IPS-18c (cell line): Measurements from ENCODE around the gene MYEOV.

Source experiments
- H3K4me3 ChIP-seq: 2 replicates; pipeline ENCODE4 v1.7.0; 2013; ENCODE audit warnings: low read depth, mild to moderate bottlenecking, low read length, moderate library complexity; ENCODE audit not compliant: insufficient read depth
- H3K9me3 ChIP-seq: one replicate; pipeline ENCODE4 v1.6.1; 2013; ENCODE audit warnings: mild to moderate bottlenecking, low read length, moderate library complexity; ENCODE audit not compliant: control insufficient read depth, insufficient read depth

The MYEOV gene

DNA sequence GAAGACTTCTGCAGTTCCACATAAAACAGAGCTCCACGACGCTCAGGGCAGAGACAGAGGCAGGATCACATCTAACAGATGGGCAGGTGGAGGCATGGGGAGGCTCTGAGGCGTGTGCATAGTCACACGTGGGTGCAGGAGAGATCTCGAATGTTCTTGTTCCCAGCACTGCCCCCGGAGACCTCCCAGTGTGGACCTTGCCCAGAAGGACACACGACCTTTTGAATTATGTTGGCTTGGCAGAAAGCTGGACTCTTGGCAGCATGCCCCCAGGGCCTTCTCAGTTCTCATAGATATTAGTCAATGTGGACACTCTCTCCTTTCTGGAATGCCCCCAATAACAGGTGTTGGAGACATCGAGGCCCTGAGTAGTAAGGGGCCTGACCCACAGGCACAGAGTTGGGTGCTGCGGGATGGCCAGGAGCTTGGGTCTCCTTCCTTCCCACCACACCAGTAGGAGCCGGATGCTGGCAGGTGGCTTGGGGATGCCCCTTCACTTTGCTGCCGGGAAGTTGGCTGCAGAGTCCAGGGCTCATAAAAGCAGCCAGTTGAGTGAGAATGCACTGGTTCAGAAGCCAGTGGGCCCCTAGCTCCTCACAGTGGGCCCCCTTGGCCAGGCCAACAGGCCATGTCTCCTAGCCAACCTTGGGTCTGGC lies 12.1 kb downstream of the MYEOV start:
- no peak overlapping the region for H3K4me3 ChIP-seq
- H3K9me3 ChIP-seq = no peaks in the 10 kb centered on the region

DNA sequence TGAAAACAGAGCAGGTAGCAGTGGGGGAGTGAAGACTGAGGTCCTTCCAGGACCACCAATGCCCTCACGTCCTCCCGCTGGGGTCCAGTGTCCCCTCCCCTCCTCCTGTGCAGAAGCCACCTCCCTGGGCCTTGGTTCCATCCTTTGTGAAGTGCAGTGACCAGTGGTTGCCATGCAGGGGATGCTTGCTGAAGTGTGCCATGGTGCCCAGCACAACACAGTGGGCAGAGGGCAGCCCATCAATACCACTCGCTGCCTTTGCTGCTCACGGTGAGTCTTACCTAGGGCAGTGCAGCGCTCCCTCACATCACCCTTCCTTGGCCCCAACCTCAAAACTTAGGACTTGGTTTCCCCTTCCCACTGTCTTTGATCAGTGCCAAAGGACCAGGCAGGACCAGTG lies 12.9 kb downstream of the MYEOV start:
- Histone ChIP-seq H3K9me3 (no peaks in the 10 kb centered on the region), H3K4me3 (no peak overlapping the region)

DNA sequence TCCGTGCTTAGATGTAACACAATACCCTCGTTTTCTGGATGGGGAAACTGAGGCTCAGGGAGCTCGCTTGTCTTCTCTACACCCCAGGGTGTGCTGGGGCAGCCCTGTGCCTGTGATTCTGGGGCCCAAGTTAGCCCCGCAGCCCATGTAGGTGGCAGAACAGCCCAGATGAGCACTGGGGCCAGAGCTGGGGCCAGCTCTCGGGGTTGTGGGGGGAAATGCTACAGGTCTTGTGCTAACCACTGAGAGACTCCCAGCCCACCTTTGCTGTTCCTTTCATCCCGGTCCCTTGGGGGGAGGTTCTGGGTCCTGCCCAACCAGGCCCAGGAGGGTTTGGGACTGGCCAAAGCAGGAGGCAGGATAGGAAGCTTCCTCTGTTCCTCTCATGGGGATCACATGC lies 13.5 kb downstream of the MYEOV start:
- no peak overlapping the region for H3K4me3 ChIP-seq

GRCh38 chr11:69307871-69308431 lies 14.0 kb downstream of the MYEOV start:
- no peak overlapping the region for H3K4me3 ChIP-seq
- H3K9me3 ChIP-seq = no peaks in the 10 kb centered on the region

More for the DNA sequence above, 13.5 kb downstream of the MYEOV start:
- no peaks in the 10 kb centered on the region for H3K9me3 ChIP-seq

DNA sequence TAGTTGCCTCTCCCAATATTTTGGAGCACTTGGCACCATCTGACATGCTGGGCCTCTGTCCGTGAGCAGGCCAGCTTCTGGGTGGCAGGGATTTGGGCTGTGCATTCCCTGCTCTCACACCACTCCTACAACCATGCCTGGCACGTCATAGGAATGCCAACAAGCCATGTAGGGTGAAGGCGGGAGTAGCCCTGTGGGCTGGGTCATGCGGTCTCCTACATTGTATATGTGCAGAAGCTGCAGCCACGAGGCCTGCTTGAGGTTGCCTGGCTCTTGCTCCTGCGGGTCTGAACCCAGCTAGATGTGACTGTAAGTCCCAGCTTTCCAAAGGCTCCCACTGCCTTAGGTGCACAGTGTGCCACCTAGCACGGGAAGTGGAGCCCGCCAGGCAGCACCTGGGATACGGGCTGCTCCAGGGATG lies 14.5 kb downstream of the MYEOV start:
- no peak overlapping the region for H3K4me3 ChIP-seq
- H3K9me3 ChIP-seq = no peaks in the 10 kb centered on the region

- H3K4me3 ChIP-seq = no peak overlapping the region
- no peaks in the 10 kb centered on the region for H3K9me3 ChIP-seq
These were observed 15.1 kb downstream of the MYEOV start for GRCh38 chr11:69308936-69309615.

- no peaks in the 10 kb centered on the region for H3K9me3 ChIP-seq
- H3K4me3 ChIP-seq = no peak overlapping the region
These were observed 15.8 kb downstream of the MYEOV start for GRCh38 chr11:69309631-69310280.

DNA sequence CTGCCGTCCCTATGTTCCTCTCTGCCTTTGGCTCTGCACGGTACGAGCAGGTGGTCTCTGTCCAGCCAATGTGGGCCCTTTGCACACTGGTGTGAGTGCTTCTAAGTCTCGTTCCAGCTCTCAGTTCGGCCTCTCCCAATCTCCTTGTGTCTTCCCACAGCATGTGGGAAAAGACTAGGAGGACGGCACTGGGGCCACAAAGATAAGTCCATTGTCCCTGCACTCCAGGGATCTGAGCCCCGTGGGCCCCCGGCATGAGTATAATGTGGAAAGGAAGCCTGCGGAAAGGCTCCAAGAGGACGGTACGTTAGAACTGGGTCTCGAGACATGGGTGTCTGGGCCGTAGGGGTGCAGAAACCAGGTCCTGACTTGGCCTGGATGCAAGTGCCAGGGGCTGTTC lies 16.4 kb downstream of the MYEOV start:
- no peak overlapping the region for H3K4me3 ChIP-seq
- no peaks in the 10 kb centered on the region for H3K9me3 ChIP-seq

DNA sequence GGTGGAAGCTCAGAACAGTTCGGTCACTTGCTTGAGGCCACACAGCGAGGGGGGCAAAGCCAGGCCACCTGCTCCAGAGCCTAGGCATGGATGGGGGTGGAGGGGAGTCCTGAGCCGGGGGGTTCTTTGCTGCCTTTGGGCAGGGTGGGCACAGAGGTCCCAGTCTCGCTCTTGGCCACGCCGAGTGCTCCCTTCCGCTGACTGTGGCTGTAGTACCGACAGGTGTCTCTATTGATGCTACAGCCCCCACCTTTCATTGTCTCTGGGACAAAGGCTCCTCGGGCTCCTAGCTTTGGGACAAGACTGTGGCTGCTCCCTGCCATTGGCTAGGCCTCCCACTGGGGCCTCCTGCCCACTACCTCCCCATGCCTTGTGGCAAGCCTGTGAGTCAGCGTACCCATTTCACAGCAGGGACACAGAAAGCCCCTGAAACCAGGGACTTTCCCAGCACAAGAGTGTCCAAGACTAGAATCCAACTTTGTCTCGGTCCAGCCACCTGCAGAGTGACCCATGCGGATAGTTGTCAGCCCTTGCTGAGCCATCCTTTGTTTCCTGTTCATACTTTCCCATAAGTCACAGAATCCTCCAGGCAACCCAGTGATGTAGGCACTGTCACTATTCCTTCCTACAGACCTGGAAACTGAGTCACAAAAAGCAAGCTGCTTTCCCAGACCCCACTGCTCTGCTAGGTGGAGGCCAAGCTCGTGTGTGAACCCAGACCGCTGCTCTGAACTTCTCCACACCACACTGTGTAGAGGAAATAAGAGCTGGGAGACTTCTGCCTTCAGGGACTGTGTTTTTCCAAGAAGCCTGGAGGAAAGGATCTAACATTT lies 17.2 kb downstream of the MYEOV start:
- Histone ChIP-seq H3K4me3 (no peak overlapping the region), H3K9me3 (no peaks in the 10 kb centered on the region)

DNA sequence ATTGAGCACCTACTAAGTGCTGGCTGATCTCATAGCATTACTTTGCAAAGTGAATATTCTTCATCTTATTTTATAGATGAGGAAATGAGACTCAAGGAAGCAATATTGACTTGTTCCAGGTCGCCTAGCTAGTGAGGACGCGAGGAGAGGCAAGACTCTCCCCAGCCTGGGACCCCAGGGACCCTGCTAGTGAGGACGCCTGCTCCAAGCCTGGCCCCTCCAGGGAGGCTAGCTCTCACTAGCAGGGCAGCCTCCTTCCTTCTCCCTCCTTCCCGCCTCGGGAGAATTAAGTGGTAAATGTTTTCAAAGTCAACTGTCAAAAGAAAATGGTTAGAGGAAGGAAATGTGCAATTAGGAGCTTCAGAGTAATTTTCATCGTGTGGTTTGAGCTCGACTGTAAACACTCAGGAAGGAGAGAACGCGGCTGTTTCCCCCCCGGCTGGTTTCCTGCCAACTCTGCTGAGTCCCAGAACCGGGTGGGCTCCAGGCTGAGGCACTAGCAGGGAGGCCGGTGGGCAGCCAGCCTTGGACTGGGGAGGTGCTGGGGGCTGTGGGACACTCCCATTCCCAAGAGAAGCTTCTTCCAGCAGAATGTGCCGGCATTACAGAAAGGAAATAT lies 17.9 kb downstream of the MYEOV start:
- H3K9me3 ChIP-seq = no peaks in the 10 kb centered on the region
- H3K4me3 ChIP-seq = no peak overlapping the region

GRCh38 chr11:69312453-69313404 lies 18.8 kb downstream of the MYEOV start:
- H3K4me3 ChIP-seq = no peak overlapping the region
- no peaks in the 10 kb centered on the region for H3K9me3 ChIP-seq

DNA sequence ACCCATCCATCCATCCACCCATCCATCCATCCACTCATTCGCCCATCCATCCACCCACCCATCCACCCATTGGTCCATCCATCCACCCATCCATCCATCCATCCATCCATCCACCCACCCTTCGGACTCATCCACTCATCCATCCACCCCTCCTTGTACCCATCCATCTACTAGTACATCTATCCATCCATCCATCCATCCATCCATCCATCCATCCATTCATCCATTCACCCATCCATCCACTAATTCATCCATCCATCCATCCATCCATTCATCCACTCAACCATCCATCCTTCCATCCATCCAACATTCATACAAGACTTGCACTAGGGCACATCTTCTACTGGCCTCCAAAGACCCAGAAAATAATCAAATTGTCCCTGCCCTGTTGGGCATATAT lies 20.0 kb downstream of the MYEOV start:
- H3K9me3 ChIP-seq = no peaks in the 10 kb centered on the region
- no peak overlapping the region for H3K4me3 ChIP-seq

GRCh38 chr11:69314555-69314954 lies 20.6 kb downstream of the MYEOV start:
- Histone ChIP-seq H3K4me3 (no peak overlapping the region), H3K9me3 (no peaks in the 10 kb centered on the region)

GRCh38 chr11:69316956-69317355 lies 23.0 kb downstream of the MYEOV start:
- H3K4me3 ChIP-seq = no peak overlapping the region
- no peaks in the 10 kb centered on the region for H3K9me3 ChIP-seq

GRCh38 chr11:69317401-69318092 lies 23.6 kb downstream of the MYEOV start:
- no peak overlapping the region for H3K4me3 ChIP-seq
- H3K9me3 ChIP-seq = no peaks in the 10 kb centered on the region

GRCh38 chr11:69318093-69318420 lies 24.1 kb downstream of the MYEOV start:
- H3K9me3 ChIP-seq = peaks cover under 1% of the 10 kb centered on the region
- H3K4me3 ChIP-seq = no peak overlapping the region
